ENCODE data around the gene RNPS1.
A peak's percentile ranks its signal among the peaks of the same experiment; 100 is the strongest.

RNPS1 gene

GRCh38 chr16:2210386-2211365, 57.2 kb downstream of the RNPS1 start, which contains the start of gene BRICD5:
TSS of gene BRICD5 (minus strand) at chr16:2210863. CDS start at chr16:2210833, 30 bp downstream.
- no peak for DNase-seq

- DNase-seq, result no peak
Measured at GRCh38 chr16:2210009-2210332, 58.0 kb downstream of the RNPS1 start.

GRCh38 chr16:2209258-2210008, 58.5 kb downstream of the RNPS1 start:
- DNase-seq, result no peak

- DNase-seq, result no peak
Measured at GRCh38 chr16:2208772-2209171, 59.2 kb downstream of the RNPS1 start.

- DNase-seq, result no peak
Measured at GRCh38 chr16:2208308-2208707, 59.6 kb downstream of the RNPS1 start.

GRCh38 chr16:2207872-2208271, 60.1 kb downstream of the RNPS1 start:
- DNase-seq, result no peak

GRCh38 chr16:2206780-2207433, 61.0 kb downstream of the RNPS1 start:
- no peak for DNase-seq

GRCh38 chr16:2206420-2206779, 61.5 kb downstream of the RNPS1 start:
- no peak for DNase-seq

GRCh38 chr16:2205967-2206313, 62.0 kb downstream of the RNPS1 start:
- no peak for DNase-seq

GRCh38 chr16:2205104-2205966, 62.6 kb downstream of the RNPS1 start, which contains the start of gene MLST8:
TSS of gene MLST8 (plus strand) at chr16:2205454. CDS start at chr16:2206086, 632 bp downstream.
- DNase-seq, result peak; percentile 88

- DNase-seq, result no peak
Measured at GRCh38 chr16:2204416-2205103, 63.4 kb downstream of the RNPS1 start.
